ENCODE data around the gene SUPT3H.

DNA sequence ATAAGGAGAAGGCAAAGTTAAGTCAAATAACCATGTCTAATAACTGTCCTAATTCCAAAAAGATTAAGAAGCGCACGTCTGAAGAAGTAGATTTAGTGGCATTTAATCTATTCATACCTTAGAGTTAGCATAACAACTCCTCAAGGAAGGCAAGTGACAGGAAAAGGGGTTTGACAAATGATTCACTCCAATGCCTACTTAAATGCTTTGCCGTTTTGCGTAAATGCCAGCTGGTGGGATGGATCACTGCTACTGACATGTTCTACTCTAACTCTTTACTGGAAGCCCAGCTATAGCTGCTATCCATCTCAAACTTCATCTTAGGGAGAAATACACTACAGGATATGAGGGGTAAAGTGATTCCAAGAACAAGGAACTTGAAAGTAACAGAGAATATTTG, 396.9 kb downstream of the SUPT3H start:
- TF ChIP-seq CTCF (IDR thresholded peaks at IDR 0.05), result no peak
- no peak for TF ChIP-seq POLR2AphosphoS5 (IDR thresholded peaks at IDR 0.05)
- TF ChIP-seq POLR2A (IDR thresholded peaks at IDR 0.05), result no peak
- no peak for TF ChIP-seq EP300 (IDR thresholded peaks at IDR 0.05)
